GM18520 (cell line): ENCODE measurements around the gene DIDO1.
"Not testable (repeated sequence)": the region's sequence is repeated elsewhere in the genome, so short reads cannot be mapped to it uniquely, and the experiment has no call there.

Experiments used
- ATAC-seq: cut with Tn5 transposase; IDR thresholded peaks from one replicate; pipeline ENCODE4 v1.9.1; 2021; ENCODE audit not compliant: unreplicated experiment

Gene DIDO1

GRCh38 chr20:62933966-62934365 is 7.7 kb upstream of the DIDO1 start:
- ATAC-seq, result no peak

- ATAC-seq, result no peak
These were observed 5.2 kb upstream of the DIDO1 start for GRCh38 chr20:62931464-62931863.

GRCh38 chr20:62929051-62929538 is 2.8 kb upstream of the DIDO1 start:
- no peak for ATAC-seq

GRCh38 chr20:62928246-62928939 is 2.1 kb upstream of the DIDO1 start:
- no peak for ATAC-seq

GRCh38 chr20:62927128-62927705 is 912 bp upstream of the DIDO1 start:
- no peak for ATAC-seq

- ATAC-seq, result peak; percentile 3
These were observed 681 bp downstream of the DIDO1 start for GRCh38 chr20:62925420-62926228.

GRCh38 chr20:62925076-62925419 is 1.3 kb downstream of the DIDO1 start:
- ATAC-seq, result no peak

GRCh38 chr20:62924442-62925075 is 1.7 kb downstream of the DIDO1 start:
- ATAC-seq, result no peak

GRCh38 chr20:62923669-62924441 is 2.5 kb downstream of the DIDO1 start:
- ATAC-seq, result no peak

- not testable (repeated sequence) for ATAC-seq
These were observed 3.1 kb downstream of the DIDO1 start for GRCh38 chr20:62923059-62923668.

- no peak for ATAC-seq
These were observed 3.8 kb downstream of the DIDO1 start for GRCh38 chr20:62922451-62922921.

- no peak for ATAC-seq
These were observed 5.1 kb downstream of the DIDO1 start for GRCh38 chr20:62921119-62921687.

GRCh38 chr20:62920039-62920645 is 6.2 kb downstream of the DIDO1 start:
- ATAC-seq, result no peak

- no peak for ATAC-seq
These were observed 7.5 kb downstream of the DIDO1 start for GRCh38 chr20:62918831-62919230.

GRCh38 chr20:62918147-62918546 is 8.2 kb downstream of the DIDO1 start:
- ATAC-seq, result no peak

- no peak for ATAC-seq
These were observed 8.6 kb downstream of the DIDO1 start for GRCh38 chr20:62917720-62918119.

- no peak for ATAC-seq
These were observed 9.4 kb downstream of the DIDO1 start for GRCh38 chr20:62916703-62917476.

GRCh38 chr20:62914970-62915457 is 11.3 kb downstream of the DIDO1 start:
- ATAC-seq, result no peak
